ENCODE data around the gene MIER2. TPM values are rescaled to one million over a fixed set of nuclear protein-coding genes. Genes with fewer than 3 reads are reported as not detected.

MIER2 gene
- total and polyA plus RNA-seq, 10 of the 15 experiments (the other 5 are each of a cell fraction or from before 2014, with no cell fraction given): 0.48 to 23.6 (median 12.1) TPM

DNA sequence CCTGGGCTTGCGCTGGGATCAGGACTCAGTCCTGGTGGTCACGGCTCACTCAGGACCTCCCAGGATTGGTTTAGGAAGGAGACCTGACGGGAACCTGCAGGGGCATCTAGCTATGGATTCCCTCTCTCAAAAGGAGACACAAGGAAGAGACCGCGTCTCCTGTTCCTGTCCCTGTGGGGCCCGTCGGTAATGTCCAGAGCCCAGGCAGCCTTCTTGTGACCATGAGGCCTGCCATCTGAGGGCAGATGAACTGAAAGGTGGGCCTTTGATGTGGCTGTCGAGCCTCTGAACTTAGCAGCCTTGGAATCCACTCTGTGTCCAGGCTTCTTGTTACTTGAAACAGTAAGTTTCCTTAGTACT, 31.5 kb upstream of the MIER2 start (continued):
- TF ChIP-seq CUX1 (IDR thresholded peaks at IDR 0.05; ENCODE audit: insufficient replicate concordance, low read depth, low read length): no peak

GRCh38 chr19:375395-376110, 31.0 kb upstream of the MIER2 start:
- ATAC-seq: no peak
- Histone ChIP-seq H3K4me1 (ENCODE audit: control insufficient read depth, insufficient read depth, low read length) (no peaks in the 10 kb centered on the region), H3K27me3 (replicated peaks in 1 of 2; ENCODE audit: control insufficient read depth in 2 of 2, insufficient read depth in 2 of 2, low read length in 1 of 2) (no peaks in the 10 kb centered on the region), H3K4me2 (ENCODE audit: control insufficient read depth, insufficient read depth) (no peak overlapping the region), H3K36me3 (ENCODE audit: control insufficient read depth in 2 of 2, insufficient read depth in 2 of 2, low read length in 1 of 2) (no peaks in the 10 kb centered on the region), H2AFZ (ENCODE audit: control insufficient read depth, low read depth, low read length) (no peak overlapping the region), H3K4me3 (no peak overlapping the region), H3K27ac (ENCODE audit: control insufficient read depth, insufficient read depth) (no peak overlapping the region), H4K20me1 (ENCODE audit: control insufficient read depth, insufficient read depth) (no peaks in the 10 kb centered on the region), H3K79me2 (ENCODE audit: control insufficient read depth, insufficient read depth, low read length) (no peaks in the 10 kb centered on the region), H3K9me3 (replicated peaks; ENCODE audit: control insufficient read depth, insufficient read depth, low read length) (no peaks in the 10 kb centered on the region), H3K9ac (ENCODE audit: control insufficient read depth, insufficient read depth, low read length) (no peak overlapping the region)
- ChIA-PET RAD21 (ENCODE audit: unreplicated experiment) (no interaction called here), CTCF (no interaction called here), POLR2A (no interaction called here), SMC1A (ENCODE audit: uncharacterized antibody, unreplicated experiment) (no interaction called here)
- no peak for DNase-seq (ENCODE audit: low read depth, low spot score)
- 78% methylated on average over 42 of the region's 43 CpGs for WGBS (ENCODE audit: insufficient coverage, insufficient replicate concordance, low lambda C conversion rate, missing lambda C conversion rate)
- in situ Hi-C loops (cut with MboI): no loop called here
- no peak for FAIRE-seq
- no peak for TF ChIP-seq PAX5 (IDR thresholded peaks at IDR 0.05; ENCODE audit: borderline replicate concordance, low read depth, low read length)
- no peak for TF ChIP-seq KLF5 (IDR thresholded peaks at IDR 0.05; ENCODE audit: partially characterized antibody)
- intact Hi-C loops (cut with micrococcal nuclease; ENCODE audit: unreplicated experiment): no loop called here
- BruUV-seq (replicated peaks): no TSS peak

Measured in GM12878 (cell line).